Common myeloid progenitor, CD34-positive (primary cell): Measurements from ENCODE around the gene SYCP1. TPM values are rescaled to one million over a fixed set of nuclear protein-coding genes. Genes with fewer than 3 reads are reported as not detected.
A peak's percentile ranks its signal among the peaks of the same experiment; 100 is the strongest.
"Not testable (repeated sequence)": the region's sequence is repeated elsewhere in the genome, so short reads cannot be mapped to it uniquely, and the experiment has no call there.

Experiments
- CTCF ChIA-PET: fragments of 350-600 bp; sonication (Branson Sonifier 250); formaldehyde crosslinking; loops from one replicate; lab custom pipeline; 2021; ENCODE audit warnings: antibody characterized with exemption; lab: Charles Lee
- POLR2A ChIA-PET: fragments of 350-600 bp; sonication (Branson Sonifier 250); formaldehyde crosslinking; loops from one replicate; lab custom pipeline; 2021; ENCODE audit warnings: antibody characterized with exemption; lab: Charles Lee
- DNase-seq, 3 donors: peaks; one replicate each; pipeline versions ENCODE4 v3.0.0 to v3.0.0-alpha.2; 2013
- H3K27ac ChIP-seq, 2 experiments: 1 replicate in 1 of 2; 2 replicates in 1 of 2; pipeline ENCODE4 v1.7.0; 2013; ENCODE audit warnings: inconsistent platforms in 2 of 2, low read length in 2 of 2, mild to moderate bottlenecking in 2 of 2, low read depth in 1 of 2, moderate library complexity in 1 of 2; ENCODE audit not compliant: severe bottlenecking in 2 of 2, insufficient read depth in 1 of 2, poor library complexity in 1 of 2
- H3K27me3 ChIP-seq, 5 experiments: replicated peaks in 2 of 5; 1 replicate in 3 of 5; 2 replicates in 2 of 5; pipeline versions ENCODE4 v1.6.1 to v1.7.0; 2013; ENCODE audit warnings: low read length in 4 of 5, mild to moderate bottlenecking in 2 of 5, moderate library complexity in 2 of 5, inconsistent platforms in 1 of 5; ENCODE audit not compliant: insufficient read depth in 5 of 5, control insufficient read depth in 4 of 5
- H3K36me3 ChIP-seq, 4 experiments: 1 replicate in 2 of 4; 2 replicates in 2 of 4; pipeline versions ENCODE4 v1.6.1 to v1.7.0; 2013; ENCODE audit warnings: low read length in 3 of 4, control low read depth in 1 of 4, mild to moderate bottlenecking in 1 of 4; ENCODE audit not compliant: control insufficient read depth in 4 of 4, insufficient read depth in 4 of 4
- H3K4me1 ChIP-seq, 4 experiments: 1 replicate in 3 of 4; 2 replicates in 1 of 4; pipeline versions ENCODE4 v1.6.1 to v1.7.1; 2013; ENCODE audit warnings: low read length in 3 of 4, mild to moderate bottlenecking in 3 of 4, control low read depth in 1 of 4, inconsistent platforms in 1 of 4, moderate library complexity in 1 of 4; ENCODE audit not compliant: control insufficient read depth in 4 of 4, insufficient read depth in 4 of 4; ENCODE audit errors: control extremely low read depth in 1 of 4
- H3K4me3 ChIP-seq, 7 experiments: 1 replicate in 4 of 7; 2 replicates in 3 of 7; pipeline versions ENCODE4 v1.5.1 to v1.7.0; 2013; ENCODE audit warnings: mild to moderate bottlenecking in 7 of 7, low read length in 6 of 7, moderate library complexity in 6 of 7, inconsistent platforms in 2 of 7, low read depth in 2 of 7, control low read depth in 1 of 7; ENCODE audit not compliant: insufficient read depth in 4 of 7, control insufficient read depth in 1 of 7; ENCODE audit errors: extremely low read depth in 1 of 7
- H3K9me3 ChIP-seq, 5 experiments: 1 replicate in 4 of 5; 2 replicates in 1 of 5; pipeline versions ENCODE4 v1.6.1 to v1.7.1; 2013; ENCODE audit warnings: low read length in 4 of 5, mild to moderate bottlenecking in 2 of 5, inconsistent platforms in 1 of 5, low read depth in 1 of 5, moderate library complexity in 1 of 5; ENCODE audit not compliant: control insufficient read depth in 4 of 5, insufficient read depth in 2 of 5; ENCODE audit errors: control extremely low read depth in 1 of 5
- WGBS: methylation state at CpG from one replicate; pipeline ENCODE4 v1.1.5; 2013; ENCODE audit not compliant: insufficient coverage; 5-methylcytosine and 5-hydroxymethylcytosine counted together
- polyA plus RNA-seq: library from polyadenylated mRNA; unstranded; fragments of 120-200 nt; gene quantifications from one replicate; pipeline ENCODE4 v1.2.1, GENCODE V29; 2013

The SYCP1 gene
- polyA plus RNA-seq: not detected

- 40% methylated on average over 32 of the region's 40 CpGs for WGBS
- Histone ChIP-seq H3K9me3 (peaks cover 0 to 5% (median 0%) of the 10 kb centered on the region in 5 experiments), H3K4me3 (peak within 1 kb of the TSS in 6 of 7 experiments; percentile 16 to 68 (median 38)), H3K4me1 (peaks cover 0 to 6% (median 2%) of the 10 kb centered on the region in 4 experiments), H3K27me3 (peaks cover 0 to 46% (median 9%) of the 10 kb centered on the region in 5 experiments), H3K27ac (no peak within 1 kb of the TSS), H3K36me3 (no peaks in the 10 kb centered on the region)
- peak in 2 of 3 donors; percentile 10 to 19 for DNase-seq
- POLR2A ChIA-PET: no interaction called here
- CTCF ChIA-PET: no interaction called here
Measured at GRCh38 chr1:114854693-114855320, at the start of gene SYCP1. Gene SYCP1 (plus strand): TSS chr1:114854863. CDS start chr1:114855465, 602 bp downstream.

- ChIA-PET CTCF (interaction anchor here (0.6 kb wide), 1 partner anchor 9 kb away, joined by 3 read pairs; no protein-coding TSS in a partner anchor), POLR2A (interaction anchor here (0.5 kb wide), 1 partner anchor 10 kb away, joined by 3 read pairs; no protein-coding TSS in a partner anchor)
- DNase-seq: no peak
- Histone ChIP-seq H3K36me3 (no peaks in the 10 kb centered on the region), H3K27me3 (no peaks in the 10 kb centered on the region), H3K4me1 (no peaks in the 10 kb centered on the region), H3K9me3 (peaks cover 0 to 8% (median 3%) of the 10 kb centered on the region in 5 experiments), H3K27ac (no peak overlapping the region), H3K4me3 (no peak overlapping the region)
- WGBS: 71% methylated on average over 1 of the region's 3 CpGs
Measured at GRCh38 chr1:114819869-114820268, 34.8 kb upstream of the SYCP1 start.

- ChIA-PET POLR2A (interaction anchor here (0.5 kb wide), 1 partner anchor 9 kb away, joined by 3 read pairs; no protein-coding TSS in a partner anchor), CTCF (no interaction called here)
- H3K27ac ChIP-seq: no peak overlapping the region
- H3K4me1 ChIP-seq: no peaks in the 10 kb centered on the region
- WGBS: 100% methylated on average over 1 of the region's 2 CpGs
- H3K4me3 ChIP-seq: no peak overlapping the region
- no peak for DNase-seq
- no peaks in the 10 kb centered on the region for H3K36me3 ChIP-seq
- H3K27me3 ChIP-seq: no peaks in the 10 kb centered on the region
- H3K9me3 ChIP-seq: peaks cover 0 to 8% (median 3%) of the 10 kb centered on the region in 5 experiments
Measured at GRCh38 chr1:114820392-114820791, 34.3 kb upstream of the SYCP1 start.

GRCh38 chr1:114821978-114822377 lies 32.7 kb upstream of the SYCP1 start:
- H3K36me3 ChIP-seq: no peaks in the 10 kb centered on the region
- DNase-seq: no peak
- H3K9me3 ChIP-seq: peaks cover 0 to 8% (median 3%) of the 10 kb centered on the region in 5 experiments
- ChIA-PET CTCF (no interaction called here), POLR2A (no interaction called here)
- H3K27me3 ChIP-seq: no peaks in the 10 kb centered on the region
- H3K4me3 ChIP-seq: no peak overlapping the region
- H3K4me1 ChIP-seq: no peaks in the 10 kb centered on the region
- H3K27ac ChIP-seq: no peak overlapping the region

GRCh38 chr1:114828251-114828650 lies 26.4 kb upstream of the SYCP1 start:
- ChIA-PET CTCF (interaction anchor here (0.6 kb wide), 1 partner anchor 278 kb away, joined by 3 read pairs; no protein-coding TSS in a partner anchor), POLR2A (interaction anchor here (0.6 kb wide), 1 partner anchor 11 kb away, joined by 3 read pairs; no protein-coding TSS in a partner anchor)
- H3K4me1 ChIP-seq: no peaks in the 10 kb centered on the region
- no peaks in the 10 kb centered on the region for H3K36me3 ChIP-seq
- DNase-seq: no peak
- no peak overlapping the region for H3K27ac ChIP-seq
- no peak overlapping the region for H3K4me3 ChIP-seq
- WGBS: 97% methylated on average over 5 of the region's 5 CpGs
- H3K27me3 ChIP-seq: peaks cover 0 to 1% (median 0%) of the 10 kb centered on the region in 5 experiments
- H3K9me3 ChIP-seq: peaks cover 0 to 4% (median 1%) of the 10 kb centered on the region in 5 experiments

- DNase-seq, H3K4me3 ChIP-seq, POLR2A ChIA-PET, H3K27ac ChIP-seq, H3K4me1 ChIP-seq, H3K27me3 ChIP-seq, H3K36me3 ChIP-seq, H3K9me3 ChIP-seq, CTCF ChIA-PET: not testable (repeated sequence)
- WGBS: no CpG with 5 or more reads among the region's 1 CpG
Measured at GRCh38 chr1:114830075-114830474, 24.6 kb upstream of the SYCP1 start.

GRCh38 chr1:114831276-114831994 lies 23.2 kb upstream of the SYCP1 start:
- POLR2A ChIA-PET: no interaction called here
- WGBS: 97% methylated on average over 3 of the region's 5 CpGs

More at GRCh38 chr1:114831276-114831994, 23.2 kb upstream of the SYCP1 start:
- DNase-seq: no peak
- no peaks in the 10 kb centered on the region for H3K36me3 ChIP-seq
- no peak overlapping the region for H3K4me3 ChIP-seq
- CTCF ChIA-PET: no interaction called here
- peaks cover 0 to 1% (median 0%) of the 10 kb centered on the region in 5 experiments for H3K27me3 ChIP-seq
- H3K9me3 ChIP-seq: peaks cover 0 to 4% (median 0%) of the 10 kb centered on the region in 5 experiments
- H3K27ac ChIP-seq: no peak overlapping the region
- no peaks in the 10 kb centered on the region for H3K4me1 ChIP-seq
